NCI-H526 treated with DMSO at 0.1 percent for 48 hours (cell line): ENCODE data around the gene ZSWIM6.

ENCODE experiments used
- DNase-seq: peaks from one replicate; lab custom pipeline; 2025; lab: John Stamatoyannopoulos, UW

ZSWIM6 gene

GRCh38 chr5:61538722-61539501 lies 206.9 kb downstream of the ZSWIM6 start:
- no peak for DNase-seq

GRCh38 chr5:61549530-61549929 lies 217.5 kb downstream of the ZSWIM6 start:
- DNase-seq: no peak

GRCh38 chr5:61551637-61552313 lies 219.7 kb downstream of the ZSWIM6 start:
- DNase-seq: no peak

GRCh38 chr5:61559146-61559545 lies 227.1 kb downstream of the ZSWIM6 start:
- no peak for DNase-seq

- no peak for DNase-seq
Measured at GRCh38 chr5:61559722-61560121, 227.7 kb downstream of the ZSWIM6 start.

- DNase-seq: no peak
Measured at GRCh38 chr5:61563401-61563800, 231.3 kb downstream of the ZSWIM6 start.

GRCh38 chr5:61567337-61567736 lies 235.3 kb downstream of the ZSWIM6 start:
- no peak for DNase-seq

- no peak for DNase-seq
Measured at GRCh38 chr5:61569353-61569752, 237.3 kb downstream of the ZSWIM6 start.

- DNase-seq: no peak
Measured at GRCh38 chr5:61570767-61571166, 238.7 kb downstream of the ZSWIM6 start.

- no peak for DNase-seq
Measured at GRCh38 chr5:61572959-61573358, 240.9 kb downstream of the ZSWIM6 start.

GRCh38 chr5:61575103-61575502 lies 243.0 kb downstream of the ZSWIM6 start:
- no peak for DNase-seq

GRCh38 chr5:61575581-61575980 lies 243.5 kb downstream of the ZSWIM6 start:
- DNase-seq: no peak

- no peak for DNase-seq
Measured at GRCh38 chr5:61576556-61576955, 244.5 kb downstream of the ZSWIM6 start.

- no peak for DNase-seq
Measured at GRCh38 chr5:61578858-61579503, 246.9 kb downstream of the ZSWIM6 start.

- no peak for DNase-seq
Measured at GRCh38 chr5:61582205-61582820, 250.3 kb downstream of the ZSWIM6 start.

GRCh38 chr5:61582887-61583286 lies 250.8 kb downstream of the ZSWIM6 start:
- no peak for DNase-seq

- no peak for DNase-seq
Measured at GRCh38 chr5:61586096-61587084, 254.3 kb downstream of the ZSWIM6 start.

- DNase-seq: no peak
Measured at GRCh38 chr5:61587125-61587524, 255.1 kb downstream of the ZSWIM6 start.

- no peak for DNase-seq
Measured at GRCh38 chr5:61588216-61588615, 256.2 kb downstream of the ZSWIM6 start.

GRCh38 chr5:61589946-61590345 lies 257.9 kb downstream of the ZSWIM6 start:
- no peak for DNase-seq

- no peak for DNase-seq
Measured at GRCh38 chr5:61590473-61590872, 258.4 kb downstream of the ZSWIM6 start.
